Calu3 (cell line): ENCODE results near the gene TMEM229B. TPM values are rescaled to one million over a fixed set of nuclear protein-coding genes. Genes with fewer than 3 reads are reported as not detected.

Source experiments
- BruUV-seq: library from RNA; stranded (reverse); fragments of 400-500 nt; replicated peaks from 2 replicates; lab custom pipeline; 2021; lab: Mats Ljungman, UMichigan
- CTCF ChIA-PET: fragments of 300-600 bp; sonication (Branson Sonifier 250); formaldehyde crosslinking; loops from one replicate; lab custom pipeline; 2022; ENCODE audit warnings: antibody characterized with exemption; lab: Charles Lee
- DNase-seq: peaks from one replicate; pipeline ENCODE4 v3.0.0; 2022
- H3K27ac Mint-ChIP-seq: one replicate; pipeline ENCODE4 v1.8.0; 2022; ENCODE audit warnings: mixed read lengths; ENCODE audit not compliant: unreplicated experiment
- H3K27me3 Mint-ChIP-seq: one replicate; pipeline ENCODE4 v1.8.0; 2022; ENCODE audit warnings: mixed read lengths; ENCODE audit not compliant: unreplicated experiment
- H3K36me3 Mint-ChIP-seq: one replicate; pipeline ENCODE4 v1.8.0; 2022; ENCODE audit warnings: mild to moderate bottlenecking, moderate library complexity, mixed read lengths; ENCODE audit not compliant: insufficient read depth, unreplicated experiment
- H3K4me1 Mint-ChIP-seq: one replicate; pipeline ENCODE4 v1.8.0; 2022; ENCODE audit warnings: mild to moderate bottlenecking, low read depth, mixed read lengths; ENCODE audit not compliant: unreplicated experiment
- H3K4me3 Mint-ChIP-seq: one replicate; pipeline ENCODE4 v1.8.0; 2022; ENCODE audit warnings: mild to moderate bottlenecking, low read depth, moderate library complexity, mixed read lengths; ENCODE audit not compliant: unreplicated experiment
- H3K9me3 Mint-ChIP-seq: one replicate; pipeline ENCODE4 v1.8.0; 2022; ENCODE audit warnings: low read depth, mixed read lengths; ENCODE audit not compliant: unreplicated experiment
- CTCF ChIP-seq: fragments of 200-600 bp; IDR thresholded peaks from one replicate; pipeline ENCODE4 v1.8.0; 2022; ENCODE audit warnings: antibody characterized with exemption; ENCODE audit not compliant: unreplicated experiment
- intact Hi-C: fragments of 100-400 bp; cut with micrococcal nuclease; formaldehyde crosslinking; loops from one replicate; pipeline ENCODE4 v1.10.0; 2022; ENCODE audit not compliant: unreplicated experiment
- total RNA-seq: library from RNA; stranded (reverse); gene quantifications from 2 replicates; pipeline ENCODE4 v1.2.3, GENCODE V29; 2022

TMEM229B gene
- total RNA-seq, 1 experiment from 2014 or later: 0.76 TPM

- Mint-ChIP-seq H3K27me3 (peaks cover 26% of the 10 kb centered on the region), H3K27ac (no peak overlapping the region), H3K4me1 (no peaks in the 10 kb centered on the region), H3K4me3 (no peak overlapping the region), H3K36me3 (no peaks in the 10 kb centered on the region), H3K9me3 (peaks cover 3% of the 10 kb centered on the region)
- TF ChIP-seq CTCF: no peak
- no peak for DNase-seq
- intact Hi-C loops: no loop called here
- no TSS peak for BruUV-seq
- CTCF ChIA-PET: no interaction called here
Measured at GRCh38 chr14:67492538-67492937, 4.0 kb upstream of the TMEM229B start.

GRCh38 chr14:67491741-67492507, 3.4 kb upstream of the TMEM229B start:
- Mint-ChIP-seq H3K9me3 (peaks cover 3% of the 10 kb centered on the region), H3K4me3 (no peak overlapping the region), H3K36me3 (no peaks in the 10 kb centered on the region), H3K27me3 (peaks cover 24% of the 10 kb centered on the region), H3K27ac (no peak overlapping the region), H3K4me1 (no peaks in the 10 kb centered on the region)
- intact Hi-C loops: no loop called here
- no TSS peak for BruUV-seq
- CTCF ChIA-PET: no interaction called here
- DNase-seq: no peak
- TF ChIP-seq CTCF: no peak

DNA sequence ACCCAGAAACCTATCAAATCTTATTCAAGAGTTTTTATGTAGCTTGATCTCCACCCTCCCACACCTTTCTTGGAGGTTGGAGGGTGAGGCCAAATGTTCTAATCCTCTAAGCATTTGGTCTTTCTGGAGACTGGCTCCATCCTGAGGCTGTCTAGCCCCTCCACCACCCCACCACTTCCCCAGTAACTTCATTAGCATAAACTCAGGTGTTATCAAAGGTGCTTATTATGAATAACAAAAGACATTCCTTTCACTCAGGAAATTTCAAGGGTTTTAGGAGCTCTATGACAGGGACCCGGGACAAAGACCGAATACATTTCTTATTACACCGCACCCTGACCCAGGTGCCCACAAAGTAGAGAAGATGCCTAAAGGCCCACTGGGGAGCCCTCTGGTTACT, 2.8 kb upstream of the TMEM229B start:
- intact Hi-C loops: no loop called here
- Mint-ChIP-seq H3K4me3 (no peak overlapping the region), H3K9me3 (peaks cover 3% of the 10 kb centered on the region), H3K4me1 (no peaks in the 10 kb centered on the region), H3K27ac (no peak overlapping the region), H3K36me3 (no peaks in the 10 kb centered on the region), H3K27me3 (peaks cover 24% of the 10 kb centered on the region)
- BruUV-seq: no TSS peak
- CTCF ChIA-PET: no interaction called here
- DNase-seq: no peak
- TF ChIP-seq CTCF: no peak

DNA sequence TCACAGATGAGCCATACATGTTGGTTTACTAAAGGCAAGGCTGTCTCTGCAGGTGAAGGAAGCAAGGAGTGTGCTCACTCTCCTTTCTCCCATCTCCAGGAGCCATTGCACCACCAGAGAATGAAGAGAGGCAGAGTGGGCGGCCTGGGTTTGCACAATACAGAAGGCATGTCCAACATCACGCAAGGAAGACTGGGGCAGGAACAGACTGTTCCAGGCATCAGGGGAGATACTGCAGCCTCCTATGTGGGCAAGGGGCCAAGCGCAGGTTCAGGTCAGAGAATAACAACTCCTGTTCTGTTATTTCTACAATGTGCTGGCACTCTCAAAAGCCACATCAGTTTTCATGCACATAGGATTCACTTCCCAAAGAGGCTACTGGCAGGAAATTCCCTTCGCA, 1.7 kb upstream of the TMEM229B start:
- no peaks in the 10 kb centered on the region for H3K36me3 Mint-ChIP-seq
- peaks cover 3% of the 10 kb centered on the region for H3K9me3 Mint-ChIP-seq
- no peak overlapping the region for H3K27ac Mint-ChIP-seq
- peaks cover 24% of the 10 kb centered on the region for H3K27me3 Mint-ChIP-seq
- no peak for TF ChIP-seq CTCF
- no peak for DNase-seq
- intact Hi-C loops: no loop called here
- H3K4me1 Mint-ChIP-seq: no peaks in the 10 kb centered on the region
- BruUV-seq: no TSS peak
- CTCF ChIA-PET: no interaction called here
- no peak overlapping the region for H3K4me3 Mint-ChIP-seq
